ENCODE measurements around the gene ITLN1.

DNA sequence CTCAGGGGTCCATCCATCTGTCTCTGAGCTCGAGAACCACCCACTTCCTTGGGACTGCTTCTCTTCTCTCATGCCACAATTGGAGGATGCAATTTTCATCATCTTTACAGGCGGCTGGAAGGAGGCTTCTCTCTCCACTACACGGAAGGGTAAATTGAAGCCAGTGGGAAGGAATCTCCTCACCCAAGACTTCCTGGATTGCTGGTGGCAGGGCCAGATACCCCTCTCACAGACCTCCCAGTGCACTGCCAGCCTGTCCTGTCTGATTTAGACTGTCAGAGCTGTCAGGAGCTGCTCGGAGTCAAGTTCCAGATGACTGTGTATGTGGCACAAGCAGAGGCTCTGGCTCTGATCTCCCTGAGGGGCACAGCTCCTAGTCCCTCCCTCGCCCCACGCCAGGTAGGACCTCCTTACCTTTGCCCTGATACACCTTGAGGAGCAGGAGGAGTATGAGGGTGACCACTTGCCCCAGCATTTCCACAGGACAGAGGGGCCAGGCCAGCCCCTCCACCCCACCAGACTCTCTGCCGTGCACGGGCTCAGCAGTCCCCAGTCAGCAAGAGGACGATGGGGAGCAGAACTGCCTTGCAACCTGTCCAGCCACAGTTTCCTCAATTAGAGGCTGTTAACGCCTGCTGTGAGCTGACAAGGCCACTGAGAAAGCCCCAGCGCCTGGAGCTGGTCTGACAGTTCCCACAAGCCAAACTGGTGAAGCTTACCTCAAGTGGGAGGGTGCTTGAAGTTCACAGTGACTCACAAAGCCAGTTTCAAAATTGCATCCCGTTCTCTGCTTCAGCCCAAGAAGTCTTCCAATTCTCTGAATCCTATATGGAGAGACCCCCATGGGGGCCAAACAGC is 22.5 kb downstream of the ITLN1 start, which contains the start of gene CD244:
- no peak for TF ChIP-seq CTCF (IDR thresholded peaks at IDR 0.05; ENCODE audit: borderline replicate concordance, extremely low read depth, low read length, poor library complexity, severe bottlenecking)
- TF ChIP-seq EZH2 (IDR thresholded peaks at IDR 0.05; ENCODE audit: borderline replicate concordance, low read depth, low read length, severe bottlenecking): no peak
